GM03348 (cell line): Measurements from ENCODE around the gene SDHB.

Experiments
- DNase-seq: peaks from one replicate; pipeline ENCODE4 v3.0.0; 2012; ENCODE audit warnings: low spot score

Gene SDHB

GRCh38 chr1:16986560-16986959 lies 67.3 kb downstream of the SDHB start:
- no peak for DNase-seq

GRCh38 chr1:16986113-16986512 lies 67.7 kb downstream of the SDHB start:
- no peak for DNase-seq

- DNase-seq, result peak; percentile 93
Observed at GRCh38 chr1:16984717-16985116, 69.1 kb downstream of the SDHB start.

GRCh38 chr1:16983649-16984048 lies 70.2 kb downstream of the SDHB start:
- DNase-seq, result no peak

GRCh38 chr1:16982902-16983301 lies 70.9 kb downstream of the SDHB start:
- DNase-seq, result no peak

- peak; percentile 85 for DNase-seq
Observed at GRCh38 chr1:16981269-16981849, 72.5 kb downstream of the SDHB start.

- peak; percentile 83 for DNase-seq
Observed at GRCh38 chr1:16980473-16981268, 73.2 kb downstream of the SDHB start, which contains the start of gene MFAP2. Gene MFAP2 (minus strand): TSS chr1:16980620. CDS start chr1:16978273, 2,347 bp downstream.

- peak; percentile 72 for DNase-seq
Observed at GRCh38 chr1:16979475-16980327, 74.1 kb downstream of the SDHB start.

- peak; percentile 97 for DNase-seq
Observed at GRCh38 chr1:16978567-16979474, 75.0 kb downstream of the SDHB start.

- DNase-seq, result no peak
Observed at GRCh38 chr1:16978139-16978538, 75.7 kb downstream of the SDHB start.

GRCh38 chr1:16977377-16977776 lies 76.5 kb downstream of the SDHB start:
- DNase-seq, result no peak

GRCh38 chr1:16976966-16977365 lies 76.9 kb downstream of the SDHB start:
- no peak for DNase-seq

- DNase-seq, result no peak
Observed at GRCh38 chr1:16975838-16976237, 78.0 kb downstream of the SDHB start.

GRCh38 chr1:16975211-16975610 lies 78.6 kb downstream of the SDHB start:
- DNase-seq, result no peak

GRCh38 chr1:16973215-16973614 lies 80.6 kb downstream of the SDHB start:
- no peak for DNase-seq

- no peak for DNase-seq
Observed at GRCh38 chr1:16972189-16972895, 81.5 kb downstream of the SDHB start.

GRCh38 chr1:16971341-16972188 lies 82.3 kb downstream of the SDHB start:
- peak; percentile 64 for DNase-seq

- no peak for DNase-seq
Observed at GRCh38 chr1:16970132-16970910, 83.5 kb downstream of the SDHB start.

- no peak for DNase-seq
Observed at GRCh38 chr1:16969651-16970050, 84.2 kb downstream of the SDHB start.
